ENCODE results near the gene MLPH. TPM values are rescaled to one million over a fixed set of nuclear protein-coding genes. Genes with fewer than 3 reads are reported as not detected.
A peak's percentile ranks its signal among the peaks of the same experiment; 100 is the strongest.

MLPH gene
- total RNA-seq, 2 donors from 2014 or later, result 0.75 to 1.0 TPM

- Histone ChIP-seq H3K27ac (ENCODE audit: low read depth, low read length) (no peak overlapping the region), H3K36me3 (ENCODE audit: control insufficient read depth, insufficient read depth, low read length) (no peaks in the 10 kb centered on the region), H3K27me3 (ENCODE audit: control insufficient read depth, insufficient read depth, low read length, poor library complexity, severe bottlenecking) (peaks cover 34% of the 10 kb centered on the region), H3K9me3 (ENCODE audit: control insufficient read depth, low read length) (no peaks in the 10 kb centered on the region), H3K4me3 (ENCODE audit: low read length) (peak overlapping the region; percentile 86), H3K9ac (ENCODE audit: extremely low read depth, low read length, poor library complexity, severe bottlenecking) (no peak overlapping the region), H3K4me1 (ENCODE audit: control insufficient read depth, insufficient read depth, low read length) (no peaks in the 10 kb centered on the region)
- no peaks in the 10 kb centered on the region for H3K36me3 Mint-ChIP-seq (ENCODE audit: low read depth)
- DNase-seq, result no peak
- H3K4me3 Mint-ChIP-seq, result peak overlapping the region; percentile 77
- H3K27ac Mint-ChIP-seq, result no peak overlapping the region
- WGBS, 2 experiments (ENCODE audit: insufficient coverage in 1 of 2, insufficient read length in 1 of 2), result 93% methylated on average over 7 to 11 of the region's 11 CpGs
- TF ChIP-seq, protein P1, sequence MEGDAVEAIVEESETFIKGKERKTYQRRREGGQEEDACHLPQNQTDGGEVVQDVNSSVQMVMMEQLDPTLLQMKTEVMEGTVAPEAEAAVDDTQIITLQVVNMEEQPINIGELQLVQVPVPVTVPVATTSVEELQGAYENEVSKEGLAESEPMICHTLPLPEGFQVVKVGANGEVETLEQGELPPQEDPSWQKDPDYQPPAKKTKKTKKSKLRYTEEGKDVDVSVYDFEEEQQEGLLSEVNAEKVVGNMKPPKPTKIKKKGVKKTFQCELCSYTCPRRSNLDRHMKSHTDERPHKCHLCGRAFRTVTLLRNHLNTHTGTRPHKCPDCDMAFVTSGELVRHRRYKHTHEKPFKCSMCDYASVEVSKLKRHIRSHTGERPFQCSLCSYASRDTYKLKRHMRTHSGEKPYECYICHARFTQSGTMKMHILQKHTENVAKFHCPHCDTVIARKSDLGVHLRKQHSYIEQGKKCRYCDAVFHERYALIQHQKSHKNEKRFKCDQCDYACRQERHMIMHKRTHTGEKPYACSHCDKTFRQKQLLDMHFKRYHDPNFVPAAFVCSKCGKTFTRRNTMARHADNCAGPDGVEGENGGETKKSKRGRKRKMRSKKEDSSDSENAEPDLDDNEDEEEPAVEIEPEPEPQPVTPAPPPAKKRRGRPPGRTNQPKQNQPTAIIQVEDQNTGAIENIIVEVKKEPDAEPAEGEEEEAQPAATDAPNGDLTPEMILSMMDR (conservative IDR thresholded peaks at IDR 0.05), result no peak
- peaks cover 33% of the 10 kb centered on the region for H3K27me3 Mint-ChIP-seq (ENCODE audit: insufficient read depth)
- peaks cover 6% of the 10 kb centered on the region for H3K4me1 Mint-ChIP-seq
- no peaks in the 10 kb centered on the region for H3K9me3 Mint-ChIP-seq
These were observed 13.1 kb upstream of the MLPH start for GRCh38 chr2:237473878-237474441.

GRCh38 chr2:237474442-237474911 lies 12.6 kb upstream of the MLPH start:
- Histone ChIP-seq H3K9me3 (ENCODE audit: control insufficient read depth, low read length) (no peaks in the 10 kb centered on the region), H3K4me3 (ENCODE audit: low read length) (peak overlapping the region; percentile 86), H3K36me3 (ENCODE audit: control insufficient read depth, insufficient read depth, low read length) (no peaks in the 10 kb centered on the region), H3K27ac (ENCODE audit: low read depth, low read length) (no peak overlapping the region), H3K4me1 (ENCODE audit: control insufficient read depth, insufficient read depth, low read length) (no peaks in the 10 kb centered on the region), H3K9ac (ENCODE audit: extremely low read depth, low read length, poor library complexity, severe bottlenecking) (peak overlapping the region; percentile 41), H3K27me3 (ENCODE audit: control insufficient read depth, insufficient read depth, low read length, poor library complexity, severe bottlenecking) (peaks cover 39% of the 10 kb centered on the region)
- TF ChIP-seq, protein P1 (conservative IDR thresholded peaks at IDR 0.05), result no peak
- Mint-ChIP-seq H3K27ac (peak overlapping the region; percentile 87), H3K4me1 (peaks cover 6% of the 10 kb centered on the region), H3K36me3 (ENCODE audit: low read depth) (no peaks in the 10 kb centered on the region), H3K9me3 (no peaks in the 10 kb centered on the region), H3K4me3 (peak overlapping the region; percentile 77), H3K27me3 (ENCODE audit: insufficient read depth) (peaks cover 38% of the 10 kb centered on the region)
- 84 to 95% methylated on average over 3 to 12 of the region's 12 CpGs for WGBS, 2 experiments (ENCODE audit: insufficient coverage in 1 of 2, insufficient read length in 1 of 2)
- no peak for DNase-seq

GRCh38 chr2:237474931-237475703 lies 11.9 kb upstream of the MLPH start:
- no peaks in the 10 kb centered on the region for H3K4me1 ChIP-seq (ENCODE audit: control insufficient read depth, insufficient read depth, low read length)
- H3K36me3 Mint-ChIP-seq (ENCODE audit: low read depth), result no peaks in the 10 kb centered on the region
- peak overlapping the region; percentile 77 for H3K4me3 Mint-ChIP-seq
- H3K27me3 ChIP-seq (ENCODE audit: control insufficient read depth, insufficient read depth, low read length, poor library complexity, severe bottlenecking), result peaks cover 45% of the 10 kb centered on the region
- DNase-seq, result peak; percentile 93
- 1 to 6% methylated on average over 8 to 79 of the region's 79 CpGs for WGBS, 2 experiments (ENCODE audit: insufficient coverage in 1 of 2, insufficient read length in 1 of 2)
- H3K9me3 Mint-ChIP-seq, result no peaks in the 10 kb centered on the region
- peak overlapping the region; percentile 87 for H3K27ac Mint-ChIP-seq
- TF ChIP-seq, protein P1 (conservative IDR thresholded peaks at IDR 0.05), result peak; percentile 89
- no peaks in the 10 kb centered on the region for H3K9me3 ChIP-seq (ENCODE audit: control insufficient read depth, low read length)
- peaks cover 44% of the 10 kb centered on the region for H3K27me3 Mint-ChIP-seq (ENCODE audit: insufficient read depth)
- peak overlapping the region; percentile 86 for H3K4me3 ChIP-seq (ENCODE audit: low read length)
- H3K27ac ChIP-seq (ENCODE audit: low read depth, low read length), result peak overlapping the region; percentile 71
- H3K9ac ChIP-seq (ENCODE audit: extremely low read depth, low read length, poor library complexity, severe bottlenecking), result peak overlapping the region; percentile 41
- no peaks in the 10 kb centered on the region for H3K36me3 ChIP-seq (ENCODE audit: control insufficient read depth, insufficient read depth, low read length)
- H3K4me1 Mint-ChIP-seq, result peaks cover 6% of the 10 kb centered on the region

Measured in endodermal cell (in vitro differentiated cells).